HT1080 (cell line): ENCODE data around the gene ELP1. TPM values are rescaled to one million over a fixed set of nuclear protein-coding genes. Genes with fewer than 3 reads are reported as not detected.

Source experiments
- DNase-seq: peaks from one replicate; pipeline ENCODE4 v3.0.0-alpha.2; 2015; ENCODE audit warnings: low read depth
- small RNA-seq: library from RNA; depleted of rRNA; stranded (forward); fragments of <200 nt; gene quantifications from one replicate; pipeline ENCODE3, GENCODE V24; 2014
- total RNA-seq: library from RNA; depleted of rRNA; stranded (reverse); fragments of >200 nt; shearing (Covaris generic); gene quantifications from 2 replicates; pipeline ENCODE4 v1.2.3, GENCODE V29; 2014; rRNA removed

Gene ELP1
- total RNA-seq, 1 experiment from 2014 or later = 47.2 TPM

GRCh38 chr9:108823829-108824228 is 110.1 kb downstream of the ELP1 start:
- DNase-seq = no peak

Small RNA genes within 50 kb of the gene (small RNA-seq; reads per million reads assigned to genes)
- gene AL359692.1 = not detected

Other genes starting within 250 kb of the ELP1 start
- not detected in 2 replicates for gene ACTL7B, start 78.1 kb downstream of the ELP1 start, total RNA-seq
- not detected in 2 replicates for gene ACTL7A, start 71.9 kb downstream of the ELP1 start, total RNA-seq
- 8.4 and 11.2 TPM in 2 replicates for gene ABITRAM, start 276 bp upstream of the ELP1 start, total RNA-seq
- gene CTNNAL1, start 79.4 kb upstream of the ELP1 start, total RNA-seq = 109 and 111 TPM in 2 replicates
- 30.8 and 37.2 TPM in 2 replicates for gene TMEM245, start 185.8 kb upstream of the ELP1 start, total RNA-seq
- not detected in 2 replicates for gene FRRS1L, start 233.1 kb upstream of the ELP1 start, total RNA-seq